ENCODE measurements around the gene HDAC9.

HDAC9 gene

GRCh38 chr7:18495412-18496340 is at the start of gene HDAC9:
Gene HDAC9, plus strand, starts transcription at chr7:18495749. Its CDS starts 554 bp downstream, at chr7:18496303.
- no peak for DNase-seq

- no peak for DNase-seq
Measured at GRCh38 chr7:18445916-18446520, 49.5 kb upstream of the HDAC9 start.

- no peak for DNase-seq
Measured at GRCh38 chr7:18450019-18450418, 45.5 kb upstream of the HDAC9 start.

- no peak for DNase-seq
Measured at GRCh38 chr7:18455606-18456005, 39.9 kb upstream of the HDAC9 start.

- no peak for DNase-seq
Measured at GRCh38 chr7:18457832-18458231, 37.7 kb upstream of the HDAC9 start.

- DNase-seq, result no peak
Measured at GRCh38 chr7:18458830-18459229, 36.7 kb upstream of the HDAC9 start.

GRCh38 chr7:18459484-18460245 is 35.9 kb upstream of the HDAC9 start:
- no peak for DNase-seq

- DNase-seq, result no peak
Measured at GRCh38 chr7:18461785-18462467, 33.6 kb upstream of the HDAC9 start.

GRCh38 chr7:18464830-18465229 is 30.7 kb upstream of the HDAC9 start:
- DNase-seq, result no peak

- no peak for DNase-seq
Measured at GRCh38 chr7:18467011-18467410, 28.5 kb upstream of the HDAC9 start.

GRCh38 chr7:18468795-18469194 is 26.8 kb upstream of the HDAC9 start:
- DNase-seq, result no peak

GRCh38 chr7:18469316-18469715 is 26.2 kb upstream of the HDAC9 start:
- DNase-seq, result no peak

GRCh38 chr7:18471476-18472160 is 23.9 kb upstream of the HDAC9 start:
- no peak for DNase-seq

GRCh38 chr7:18472161-18472483 is 23.4 kb upstream of the HDAC9 start:
- DNase-seq, result no peak

GRCh38 chr7:18473119-18473518 is 22.4 kb upstream of the HDAC9 start:
- no peak for DNase-seq

GRCh38 chr7:18474944-18475343 is 20.6 kb upstream of the HDAC9 start:
- no peak for DNase-seq

GRCh38 chr7:18475488-18475887 is 20.1 kb upstream of the HDAC9 start:
- no peak for DNase-seq

GRCh38 chr7:18481776-18482175 is 13.8 kb upstream of the HDAC9 start:
- no peak for DNase-seq

- no peak for DNase-seq
Measured at GRCh38 chr7:18488049-18488448, 7.5 kb upstream of the HDAC9 start.

- no peak for DNase-seq
Measured at GRCh38 chr7:18489624-18490023, 5.9 kb upstream of the HDAC9 start.

- DNase-seq, result no peak
Measured at GRCh38 chr7:18491871-18492270, 3.7 kb upstream of the HDAC9 start.

GRCh38 chr7:18494406-18494805 is 1.1 kb upstream of the HDAC9 start:
- no peak for DNase-seq

All from GF-D8 (cell line).